KOPT-K1 (cell line): ENCODE data around the gene SAC3D1.
A peak's percentile ranks its signal among the peaks of the same experiment; 100 is the strongest.
"Not testable (repeated sequence)": the region's sequence is repeated elsewhere in the genome, so short reads cannot be mapped to it uniquely, and the experiment has no call there.

Experiments used
- H3K27ac ChIP-seq: fragments of 200-600 bp; sonication (generic); 2 replicates; pipeline ENCODE4 v1.5.1; 2016; ENCODE audit warnings: antibody characterized with exemption, mild to moderate bottlenecking, low read depth, low read length; ENCODE audit not compliant: poor library complexity, severe bottlenecking
- H3K36me3 ChIP-seq: fragments of 200-600 bp; sonication (generic); 2 replicates; pipeline ENCODE4 v1.5.1; 2017; ENCODE audit warnings: antibody characterized with exemption, mild to moderate bottlenecking, low read length, moderate library complexity; ENCODE audit not compliant: insufficient read depth
- H3K9me3 ChIP-seq: fragments of 200-600 bp; sonication (generic); 2 replicates; pipeline ENCODE4 v1.5.1; 2017; ENCODE audit warnings: antibody characterized with exemption, low read length, mild to moderate bottlenecking; ENCODE audit not compliant: insufficient read depth, poor library complexity, severe bottlenecking

Gene SAC3D1

GRCh38 chr11:65040847-65041622, at the start of gene SAC3D1:
Gene SAC3D1, plus strand, starts transcription at chr11:65041210. Its CDS starts 83 bp downstream, at chr11:65041293.
- H3K36me3 ChIP-seq = peaks cover 54% of the 10 kb centered on the region
- peak within 1 kb of the TSS; percentile 85 for H3K27ac ChIP-seq
- no peaks in the 10 kb centered on the region for H3K9me3 ChIP-seq

DNA sequence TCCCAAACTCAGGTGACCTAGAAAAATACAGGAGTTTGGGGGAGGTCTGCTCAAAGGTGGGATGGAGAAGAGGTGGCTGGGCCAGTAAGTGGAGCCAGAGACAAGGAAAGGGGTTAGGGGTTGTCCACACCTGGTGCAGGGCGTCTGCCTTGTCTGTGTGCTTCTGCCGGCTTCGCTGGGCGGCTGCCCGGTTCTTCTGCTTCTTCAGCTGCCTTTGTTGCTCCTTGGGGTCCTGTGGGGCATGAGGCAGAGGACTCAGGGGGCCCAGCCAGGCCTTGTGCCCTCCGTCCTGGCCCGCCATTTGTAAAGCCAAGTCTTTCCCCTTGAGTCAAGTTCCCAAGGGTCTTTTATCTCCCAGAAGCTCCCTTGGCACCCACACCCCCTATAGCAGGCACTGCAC, 46.7 kb upstream of the SAC3D1 start:
- Histone ChIP-seq H3K27ac (no peak overlapping the region), H3K9me3 (no peaks in the 10 kb centered on the region), H3K36me3 (no peaks in the 10 kb centered on the region)

GRCh38 chr11:64996327-64996709, 44.7 kb upstream of the SAC3D1 start:
- Histone ChIP-seq H3K36me3 (no peaks in the 10 kb centered on the region), H3K9me3 (no peaks in the 10 kb centered on the region), H3K27ac (no peak overlapping the region)

- Histone ChIP-seq H3K36me3 (no peaks in the 10 kb centered on the region), H3K9me3 (no peaks in the 10 kb centered on the region), H3K27ac (no peak within 1 kb of the TSS)
Observed at GRCh38 chr11:64996710-64997380, 44.2 kb upstream of the SAC3D1 start, which contains the start of gene BATF2. Gene BATF2, minus strand, starts transcription at chr11:64996971. Its CDS starts 57 bp downstream, at chr11:64996914.

DNA sequence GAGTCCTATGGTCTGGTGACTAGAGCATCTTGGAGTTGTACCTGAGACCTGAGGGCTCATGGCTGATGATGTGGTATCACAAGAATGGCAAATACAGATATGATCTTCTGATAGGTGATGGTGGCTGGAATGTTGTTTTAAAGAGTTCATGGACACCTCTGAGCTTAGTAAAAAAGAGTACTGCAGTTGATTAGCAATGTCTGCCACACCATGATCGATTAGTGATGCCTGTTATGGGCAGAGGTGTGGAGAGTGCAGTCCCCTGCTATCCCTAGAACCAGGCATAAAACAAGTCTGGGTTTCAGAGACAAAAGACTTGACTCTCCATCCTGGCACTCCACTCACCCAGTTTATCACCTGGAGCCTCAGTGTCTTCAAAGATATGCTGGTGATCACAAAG, 42.9 kb upstream of the SAC3D1 start:
- Histone ChIP-seq H3K36me3 (no peaks in the 10 kb centered on the region), H3K27ac (peak overlapping the region; percentile 69), H3K9me3 (no peaks in the 10 kb centered on the region)

DNA sequence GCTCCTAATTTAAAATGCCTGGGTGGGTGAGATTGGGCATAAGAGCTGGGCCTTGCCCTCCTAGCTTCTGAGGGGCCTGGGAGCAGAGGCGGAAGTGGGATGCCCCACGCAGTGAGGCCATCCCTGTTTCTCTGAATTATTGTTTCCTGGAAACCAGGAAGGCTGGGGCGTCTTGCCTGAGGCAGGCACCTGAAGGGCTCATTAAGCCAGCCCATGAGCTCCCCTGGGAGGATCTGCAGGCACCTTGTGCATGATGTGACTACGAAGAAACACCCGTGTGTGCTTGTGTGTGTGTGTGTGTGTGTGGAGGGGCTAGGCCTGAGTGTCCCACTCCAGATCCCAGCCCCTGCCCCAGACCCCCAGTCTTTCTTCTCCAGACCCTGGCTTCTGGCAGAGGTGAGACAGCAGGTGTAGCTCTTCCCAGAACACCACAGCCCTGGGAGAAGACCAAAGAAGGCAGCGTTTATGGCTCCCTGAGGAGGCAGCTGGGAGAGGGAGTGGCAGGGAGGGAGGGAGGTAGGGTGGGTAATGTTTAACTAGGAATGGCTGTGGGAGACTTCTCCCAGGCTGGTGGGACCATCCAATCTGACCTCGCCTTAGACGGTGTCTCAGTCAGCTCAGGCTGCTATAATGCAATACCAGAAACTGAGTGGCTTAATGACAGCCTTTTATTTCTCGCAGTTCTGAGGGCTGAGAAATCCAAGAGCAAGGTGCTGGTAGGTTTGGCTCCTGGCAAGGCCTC, 42.1 kb upstream of the SAC3D1 start:
- H3K36me3 ChIP-seq = no peaks in the 10 kb centered on the region
- H3K27ac ChIP-seq = peak overlapping the region; percentile 69
- no peaks in the 10 kb centered on the region for H3K9me3 ChIP-seq

DNA sequence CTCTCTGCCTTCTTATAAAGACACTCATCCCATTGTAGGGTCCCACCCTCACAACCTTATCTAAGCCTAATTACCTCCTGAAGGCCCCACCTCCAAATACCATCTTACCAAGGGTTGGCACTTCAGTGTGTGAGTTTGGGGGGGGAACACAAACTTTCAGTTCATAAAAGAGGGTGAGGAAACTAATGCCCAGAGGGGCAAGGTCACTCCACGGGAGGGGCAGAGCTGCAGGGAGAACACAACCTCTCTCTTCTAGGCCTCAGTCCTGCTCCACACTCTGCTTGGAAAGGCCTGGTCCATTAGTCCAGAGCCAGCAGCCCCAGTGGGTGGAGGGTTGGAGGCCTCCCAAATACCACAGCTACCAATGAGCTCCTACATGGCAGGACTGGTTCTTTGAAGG, 41.5 kb upstream of the SAC3D1 start:
- Histone ChIP-seq H3K36me3 (no peaks in the 10 kb centered on the region), H3K27ac (peak overlapping the region; percentile 69), H3K9me3 (no peaks in the 10 kb centered on the region)

DNA sequence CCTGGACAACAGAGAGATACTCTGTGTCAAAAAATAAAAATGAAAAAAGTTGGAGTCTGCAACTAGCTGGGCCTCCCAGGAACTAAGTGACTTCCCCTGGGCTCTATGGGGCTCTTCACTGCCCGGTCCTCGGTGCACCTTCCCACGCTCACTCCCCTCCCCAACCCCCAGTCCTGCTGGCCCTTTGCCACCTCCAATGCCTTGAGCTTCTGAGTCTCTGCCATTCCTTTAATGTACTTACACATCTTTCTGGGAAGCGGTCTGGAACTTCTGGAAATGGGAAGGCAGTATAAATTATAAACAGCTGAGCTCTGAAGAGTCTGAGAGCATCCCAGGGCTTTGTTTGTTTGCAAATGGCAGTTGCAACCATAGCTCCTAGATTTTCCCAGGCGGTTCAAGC, 38.3 kb upstream of the SAC3D1 start:
- H3K36me3 ChIP-seq = no peaks in the 10 kb centered on the region

GRCh38 chr11:65003282-65003681, 37.7 kb upstream of the SAC3D1 start:
- Histone ChIP-seq H3K36me3 (no peaks in the 10 kb centered on the region), H3K27ac (no peak overlapping the region), H3K9me3 (no peaks in the 10 kb centered on the region)

More for the DNA sequence above, 38.3 kb upstream of the SAC3D1 start:
- Histone ChIP-seq H3K27ac (no peak overlapping the region), H3K9me3 (no peaks in the 10 kb centered on the region)

- not testable (repeated sequence) for H3K36me3 ChIP-seq, H3K27ac ChIP-seq, H3K9me3 ChIP-seq
Observed at GRCh38 chr11:65003968-65004367, 37.0 kb upstream of the SAC3D1 start.

GRCh38 chr11:65008016-65008415, 33.0 kb upstream of the SAC3D1 start:
- Histone ChIP-seq H3K27ac (no peak overlapping the region), H3K36me3 (no peaks in the 10 kb centered on the region), H3K9me3 (no peaks in the 10 kb centered on the region)

GRCh38 chr11:65008873-65009272, 32.1 kb upstream of the SAC3D1 start:
- no peak overlapping the region for H3K27ac ChIP-seq
- no peaks in the 10 kb centered on the region for H3K9me3 ChIP-seq

GRCh38 chr11:65013130-65013887, 27.7 kb upstream of the SAC3D1 start:
- H3K36me3 ChIP-seq = peaks cover 9% of the 10 kb centered on the region
- H3K9me3 ChIP-seq = no peaks in the 10 kb centered on the region
- H3K27ac ChIP-seq = peak overlapping the region; percentile 75

More at GRCh38 chr11:65008873-65009272, 32.1 kb upstream of the SAC3D1 start:
- no peaks in the 10 kb centered on the region for H3K36me3 ChIP-seq

DNA sequence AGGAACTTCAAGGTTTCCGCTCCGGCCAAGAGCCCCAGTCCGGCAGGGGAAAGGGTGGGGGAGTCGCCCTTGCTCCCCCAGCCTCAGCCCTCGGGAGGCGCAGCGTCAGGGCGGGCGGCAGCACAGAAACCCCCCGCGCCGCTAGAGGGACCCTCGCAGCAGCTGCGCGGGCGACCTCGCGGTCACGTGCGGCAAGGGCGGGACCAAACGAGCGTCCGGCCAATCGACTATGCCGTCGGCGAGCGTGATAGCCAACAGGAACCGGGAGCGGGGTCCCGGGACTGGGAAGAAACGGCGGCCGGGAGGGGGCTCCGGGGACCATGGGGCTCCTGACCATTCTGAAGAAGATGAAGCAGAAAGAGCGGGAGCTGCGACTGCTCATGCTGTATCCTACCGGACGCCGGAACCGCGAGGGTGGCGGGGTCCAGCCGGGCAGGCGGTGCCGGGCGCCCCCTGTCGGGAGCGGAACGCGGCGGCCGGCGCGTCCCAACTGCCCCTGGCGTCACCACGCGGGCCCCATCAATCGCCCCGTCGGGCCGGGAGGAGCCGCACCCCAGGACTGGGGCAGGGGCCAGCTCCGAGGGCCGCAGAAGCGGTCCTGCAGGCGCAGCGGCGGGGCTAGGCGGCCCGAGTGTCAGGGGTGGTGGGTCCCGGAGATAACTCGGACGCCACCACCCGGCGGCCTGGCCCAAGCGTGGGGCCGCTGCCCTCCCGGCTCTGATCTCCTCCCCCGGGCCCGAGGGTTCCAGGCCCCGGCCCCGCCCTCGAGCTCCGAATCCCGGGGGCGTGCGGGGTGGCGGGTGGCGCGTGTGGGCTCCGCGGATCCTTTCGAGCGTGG, 26.9 kb upstream of the SAC3D1 start, which contains the start of gene ARL2:
Gene ARL2, plus strand, starts transcription at position 273 of the 838 bp plus-strand sequence. Its CDS starts 48 bp downstream, at position 321.
- peaks cover 16% of the 10 kb centered on the region for H3K36me3 ChIP-seq
- peak within 1 kb of the TSS; percentile 75 for H3K27ac ChIP-seq
- H3K9me3 ChIP-seq = no peaks in the 10 kb centered on the region
